GM04503 (cell line): Measurements from ENCODE around the gene SPATA31C1.
"Not testable (repeated sequence)": the region's sequence is repeated elsewhere in the genome, so short reads cannot be mapped to it uniquely, and the experiment has no call there.

Source experiments
- DNase-seq: peaks from one replicate; pipeline ENCODE4 v3.0.0-alpha.2; 2012; ENCODE audit warnings: low read depth

Gene SPATA31C1

GRCh38 chr9:87917662-87918061 is at the start of gene SPATA31C1:
Gene SPATA31C1 (plus strand): TSS chr9:87917962.
- DNase-seq: not testable (repeated sequence)

DNA sequence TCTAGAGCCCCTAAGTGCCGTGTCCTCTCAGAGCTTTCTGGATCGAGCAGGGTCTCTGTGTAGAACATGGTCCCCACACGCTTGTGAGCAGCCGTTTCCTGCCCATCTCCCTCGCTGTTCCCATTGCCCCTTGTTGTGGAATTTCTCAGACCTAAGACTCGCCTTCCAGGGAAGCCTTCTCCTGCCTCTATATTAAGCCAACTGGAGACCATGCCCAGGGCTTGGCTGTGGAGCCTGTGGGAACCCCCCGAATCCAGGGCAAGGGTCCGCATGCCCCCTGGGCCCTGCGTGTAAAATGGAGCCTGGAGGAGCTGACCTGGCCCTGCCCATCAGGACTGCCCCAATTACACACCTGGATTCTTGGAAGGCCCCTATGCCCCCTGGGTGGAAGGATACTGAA is 49.6 kb upstream of the SPATA31C1 start:
- DNase-seq: no peak

- no peak for DNase-seq
Observed at GRCh38 chr9:87868635-87869034, 49.1 kb upstream of the SPATA31C1 start.

DNA sequence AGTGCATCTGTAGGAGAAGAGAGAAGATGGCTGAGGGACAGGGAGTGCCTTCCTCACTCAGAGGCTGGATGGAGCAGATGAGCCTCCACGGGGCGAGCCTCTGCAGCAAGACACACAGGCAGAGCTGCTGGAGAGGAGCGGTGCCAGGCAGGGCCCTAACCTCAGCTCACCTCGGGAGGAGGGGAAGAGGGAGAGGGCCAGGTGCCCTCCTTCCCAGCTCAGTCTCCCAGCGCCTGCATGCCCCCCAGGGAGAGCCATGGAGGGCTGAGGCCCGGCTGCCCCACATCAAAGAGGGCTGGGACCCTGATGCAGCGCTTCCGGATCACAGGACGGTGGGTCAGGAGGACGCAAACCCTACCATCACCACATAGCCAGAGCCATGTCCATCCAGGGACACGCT is 48.7 kb upstream of the SPATA31C1 start:
- no peak for DNase-seq

- no peak for DNase-seq
Observed at GRCh38 chr9:87871425-87872078, 46.2 kb upstream of the SPATA31C1 start.

DNA sequence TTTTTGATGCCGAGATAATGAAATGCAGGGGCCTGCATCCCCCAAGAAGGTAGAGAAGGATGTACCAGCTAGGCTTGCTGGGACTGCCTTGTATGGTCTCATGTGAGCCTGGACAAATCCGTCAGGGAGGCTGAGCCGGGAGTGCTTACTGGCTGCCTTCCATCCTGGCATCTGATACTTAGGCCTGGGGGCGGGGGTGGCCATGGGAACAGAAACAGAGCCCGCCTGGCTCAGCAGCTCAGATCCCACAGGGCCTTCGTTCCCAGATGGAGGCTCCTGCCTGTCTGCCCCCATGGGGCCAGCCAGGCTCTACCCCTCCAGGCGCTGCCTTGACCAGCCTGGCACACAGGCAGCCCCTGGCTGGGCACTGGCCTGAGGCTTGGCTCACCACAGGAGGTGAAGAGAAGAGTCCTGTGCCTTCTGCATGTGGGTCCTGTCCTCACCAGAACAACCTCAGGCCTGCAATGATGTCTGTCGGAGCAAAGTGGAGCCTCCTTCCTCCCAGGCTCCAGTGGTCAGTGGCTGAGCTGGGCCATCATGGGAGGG is 45.6 kb upstream of the SPATA31C1 start:
- no peak for DNase-seq

- DNase-seq: no peak
Observed at GRCh38 chr9:87873607-87874303, 44.0 kb upstream of the SPATA31C1 start.

- DNase-seq: no peak
Observed at GRCh38 chr9:87874304-87874623, 43.5 kb upstream of the SPATA31C1 start.

DNA sequence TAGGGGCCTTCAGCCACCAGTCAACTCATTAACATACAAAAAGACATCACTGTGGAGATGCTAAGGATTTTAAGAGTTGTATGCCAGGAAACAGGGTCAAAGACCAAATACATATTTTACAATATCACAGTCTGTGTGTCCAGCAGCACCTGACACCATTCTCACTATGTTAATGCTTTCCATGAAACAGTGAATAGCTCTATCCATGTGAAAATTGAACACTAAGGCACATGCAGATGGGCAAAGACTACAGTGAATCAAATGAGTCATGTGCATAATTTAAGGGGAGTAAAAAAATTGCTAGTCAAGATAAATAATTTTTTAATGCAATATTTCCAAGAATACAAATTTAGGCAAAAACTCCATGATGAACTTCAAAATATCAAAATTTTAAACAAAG is 42.7 kb upstream of the SPATA31C1 start:
- DNase-seq: no peak

DNA sequence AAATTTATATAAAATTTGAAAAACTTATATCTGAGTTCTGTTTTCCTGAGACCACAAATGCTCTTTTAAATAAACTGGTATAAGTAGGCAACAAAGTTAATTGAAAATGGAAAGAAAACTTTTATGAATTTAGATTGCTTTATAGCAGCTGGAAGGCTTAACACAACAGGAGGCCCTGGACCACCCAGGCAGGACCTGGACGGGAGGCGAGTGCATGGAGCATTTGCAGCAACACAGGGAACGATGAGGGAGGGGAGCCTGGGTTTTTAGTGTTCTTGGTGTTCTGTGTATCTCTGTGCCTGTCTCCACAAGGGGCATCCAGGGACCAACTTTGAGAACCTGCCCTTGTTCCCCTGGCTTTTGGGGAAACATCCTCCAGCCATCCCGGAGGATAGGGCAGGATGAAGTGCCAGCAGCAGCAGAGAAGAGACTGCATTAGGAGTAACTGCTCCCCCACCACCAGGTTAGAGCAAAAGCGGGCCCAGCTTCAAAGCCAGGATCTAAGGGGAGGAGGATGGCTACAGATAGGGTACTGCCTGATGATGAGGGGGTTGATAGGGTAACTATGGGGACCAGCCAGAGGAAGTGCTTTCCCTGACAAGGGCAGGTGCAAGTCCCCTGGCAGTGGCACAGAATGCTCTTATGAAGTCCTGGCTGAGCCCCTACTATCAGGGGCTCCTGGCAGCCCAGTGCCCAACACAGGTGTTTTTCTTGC is 41.8 kb upstream of the SPATA31C1 start:
- no peak for DNase-seq

- DNase-seq: no peak
Observed at GRCh38 chr9:87876708-87877107, 41.1 kb upstream of the SPATA31C1 start.

- peak; percentile 49 for DNase-seq
Observed at GRCh38 chr9:87878989-87879511, 38.7 kb upstream of the SPATA31C1 start.

GRCh38 chr9:87880116-87880515 is 37.6 kb upstream of the SPATA31C1 start:
- DNase-seq: no peak

- no peak for DNase-seq
Observed at GRCh38 chr9:87880683-87881082, 37.1 kb upstream of the SPATA31C1 start.

DNA sequence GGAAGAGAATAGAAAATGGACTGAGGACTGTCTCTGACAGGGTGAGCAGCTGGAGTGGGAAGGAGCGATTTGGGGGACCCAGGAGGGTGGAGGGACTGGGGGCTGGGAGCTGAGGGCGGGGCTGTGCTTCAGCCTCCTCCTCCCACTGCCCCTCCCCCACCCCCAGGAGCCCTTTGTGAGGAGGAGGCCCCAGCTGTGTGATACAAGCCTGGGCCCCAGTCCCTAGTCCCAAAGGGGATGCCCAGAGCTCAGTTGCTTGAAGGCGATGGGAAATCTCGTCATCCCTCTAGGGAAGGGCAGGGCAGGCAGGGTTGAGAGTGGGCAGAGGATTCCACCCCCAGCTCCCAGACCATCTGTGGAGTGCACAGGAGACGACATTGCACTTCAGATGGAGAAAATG is 35.1 kb upstream of the SPATA31C1 start, which contains the start of gene SPATA31E1:
TSS of gene SPATA31E1 (plus strand) at position 251 of the 400 bp plus-strand sequence. CDS start at position 266, 15 bp downstream.
- no peak for DNase-seq

DNA sequence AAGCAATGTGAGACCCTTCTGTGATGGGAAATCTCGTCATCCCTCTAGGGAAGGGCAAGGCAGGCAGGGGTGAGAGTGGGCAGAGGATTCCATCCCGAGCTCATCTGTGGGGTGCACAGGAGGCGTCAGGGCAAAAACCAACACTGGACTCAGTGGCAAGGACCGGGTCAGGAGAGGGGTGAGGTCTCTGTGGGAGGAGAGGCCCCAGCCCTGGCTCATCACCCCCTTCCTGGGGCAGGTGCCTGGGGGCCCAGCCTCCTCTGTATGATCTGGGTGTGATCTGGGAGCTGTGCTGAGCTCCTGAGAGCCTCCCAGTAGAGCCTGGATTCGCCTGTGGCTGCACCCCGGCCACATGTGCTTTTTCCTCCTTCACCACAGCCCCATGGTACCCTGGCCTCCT is 34.5 kb upstream of the SPATA31C1 start:
- DNase-seq: no peak

DNA sequence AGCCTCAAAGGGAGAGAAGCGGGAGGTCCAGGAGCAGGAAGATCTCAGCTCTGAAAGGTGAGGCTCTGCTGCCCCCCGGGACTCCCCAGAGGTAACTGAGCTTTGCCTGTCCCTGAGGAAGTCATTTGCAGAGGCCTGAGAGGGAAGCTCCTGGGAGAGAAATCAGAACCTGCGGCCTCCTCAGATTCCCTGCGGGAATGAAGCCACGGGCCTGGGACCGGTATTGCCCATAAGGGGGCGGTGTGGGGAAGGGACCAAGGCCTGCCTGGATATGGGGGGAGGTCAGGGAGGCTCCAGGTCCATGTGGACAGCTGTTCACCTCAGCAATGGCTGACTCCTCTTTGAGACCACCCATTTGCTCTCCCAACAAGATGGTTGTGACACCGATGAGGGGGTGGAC is 33.8 kb upstream of the SPATA31C1 start:
- DNase-seq: no peak

GRCh38 chr9:87884578-87885459 is 32.9 kb upstream of the SPATA31C1 start:
- no peak for DNase-seq

- DNase-seq: no peak
Observed at GRCh38 chr9:87885484-87886189, 32.1 kb upstream of the SPATA31C1 start.

DNA sequence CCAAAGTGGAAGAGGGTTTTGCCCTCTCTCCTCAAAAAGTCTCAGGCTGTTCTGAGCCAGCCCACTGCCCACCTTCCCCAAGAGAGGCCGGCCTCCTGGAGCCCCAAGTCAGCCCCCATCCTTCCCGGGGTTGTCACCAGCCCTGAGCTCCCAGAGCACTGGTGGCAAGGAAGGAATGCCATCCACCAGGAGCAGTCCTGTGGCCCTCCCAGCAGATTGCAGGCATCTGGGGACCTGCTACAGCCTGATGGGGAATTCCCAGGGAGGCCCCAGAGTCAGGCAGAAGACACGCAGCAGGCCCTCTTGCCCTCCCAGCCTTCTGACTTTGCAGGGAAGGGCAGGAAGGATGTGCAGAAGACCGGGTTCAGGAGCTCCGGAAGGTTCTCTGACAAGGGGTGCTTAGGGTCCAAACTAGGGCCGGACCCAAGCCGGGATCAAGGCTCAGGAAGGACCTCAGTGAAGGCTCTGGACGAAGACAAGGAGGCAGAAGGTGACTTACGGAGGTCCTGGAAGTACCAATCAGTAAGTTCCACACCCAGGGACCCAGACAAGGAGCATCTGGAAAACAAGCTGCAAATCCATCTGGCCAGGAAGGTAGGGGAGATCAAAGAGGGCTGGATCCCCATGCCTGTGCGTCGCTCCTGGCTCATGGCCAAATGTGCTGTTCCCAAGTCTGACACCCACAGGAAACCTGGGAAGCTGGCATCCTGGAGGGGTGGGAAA is 31.4 kb upstream of the SPATA31C1 start:
- no peak for DNase-seq
